HepG2 (cell line): ENCODE data around the gene CFAP54. TPM values are rescaled to one million over a fixed set of nuclear protein-coding genes. Genes with fewer than 3 reads are reported as not detected.
A peak's percentile ranks its signal among the peaks of the same experiment; 100 is the strongest.

Source experiments
- ARID5B ChIP-seq: IDR thresholded peaks from 2 replicates; pipeline ENCODE4 v1.4.0; 2020; ENCODE audit warnings: mild to moderate bottlenecking, missing genetic modification reagents
- DR1 ChIP-seq: sonication (generic); formaldehyde crosslinking; IDR thresholded peaks from 2 replicates; pipeline ENCODE4 v1.8.0; 2021; ENCODE audit warnings: mild to moderate bottlenecking, missing genetic modification reagents, inconsistent platforms
- ELF3 ChIP-seq: IDR thresholded peaks from 2 replicates; pipeline ENCODE4 v1.6.1; 2016; ENCODE audit warnings: missing genetic modification reagents, missing compliant biosample characterization
- ESRRA ChIP-seq: sonication (generic); formaldehyde crosslinking; IDR thresholded peaks from 2 replicates; pipeline ENCODE4 v1.5.1; 2020; ENCODE audit warnings: mild to moderate bottlenecking, low read depth, missing genetic modification reagents
- SMC3 ChIP-seq: IDR thresholded peaks from 2 replicates; pipeline ENCODE4 v1.6.1; 2011; ENCODE audit warnings: low read length, improper control_type of control experiment
- STAG1 ChIP-seq: sonication (generic); formaldehyde crosslinking; IDR thresholded peaks from 2 replicates; pipeline ENCODE4 v1.4.0; 2020; ENCODE audit warnings: missing genetic modification reagents
- YEATS4 ChIP-seq: sonication (generic); formaldehyde crosslinking; IDR thresholded peaks from 2 replicates; pipeline ENCODE4 v1.4.0; 2020; ENCODE audit warnings: missing genetic modification reagents, borderline replicate concordance
- YY1 ChIP-seq: IDR thresholded peaks from 2 replicates; pipeline ENCODE4 v1.6.1; 2011; ENCODE audit warnings: low read length, low read depth, moderate library complexity, mild to moderate bottlenecking; ENCODE audit not compliant: insufficient read depth, insufficient replicate concordance
- ZFP91 ChIP-seq: sonication (generic); formaldehyde crosslinking; IDR thresholded peaks from 2 replicates; pipeline ENCODE4 v1.9.0; 2022; ENCODE audit warnings: missing genetic modification reagents, mild to moderate bottlenecking, borderline replicate concordance
- ZNF124 ChIP-seq: sonication (generic); formaldehyde crosslinking; IDR thresholded peaks from 2 replicates; pipeline ENCODE4 v1.4.0; 2020; ENCODE audit warnings: missing genetic modification reagents
- ZNF20 ChIP-seq: sonication (generic); formaldehyde crosslinking; IDR thresholded peaks from 2 replicates; pipeline ENCODE4 v1.4.0; 2020; ENCODE audit warnings: mild to moderate bottlenecking, moderate library complexity, missing genetic modification reagents
- polyA plus RNA-seq, 8 experiments: library from polyadenylated mRNA; depleted of rRNA in 3 of 8; stranded (reverse) in 7 of 8; unstranded in 1 of 8; fragments of >200 nt; fragmentation: Illumina TruSeq in 4 of 8; extraction: Trizol in 4 of 8; gene quantifications; 2 replicates each; pipeline versions ENCODE4 v1.2.1 to v1.2.3, GENCODE V29; 2011 to 2016; ENCODE audit warnings: low read depth in 4 of 8, missing spikeins in 1 of 8, mixed read lengths in 1 of 8; ENCODE audit not compliant: insufficient read depth in 1 of 8
- total RNA-seq, 5 experiments: library from RNA; depleted of rRNA; stranded (reverse); fragments of >200 nt; fragmentation: Illumina TruSeq; extraction: Trizol; gene quantifications; 2 replicates each; pipeline ENCODE4 v1.2.3, GENCODE V29; 2016; ENCODE audit warnings: low read depth in 1 of 5
- TF ChIP-seq, protein P1 (sequence below): sonication (generic); formaldehyde crosslinking; IDR thresholded peaks from 2 replicates; pipeline ENCODE4 v1.5.0; 2020; ENCODE audit warnings: mild to moderate bottlenecking, missing genetic modification reagents, borderline replicate concordance
- TF ChIP-seq, protein P2 (sequence below): IDR thresholded peaks from 2 replicates; pipeline ENCODE4 v1.6.1; 2018; ENCODE audit warnings: missing genetic modification reagents
- TF ChIP-seq, protein P3 (sequence below): IDR thresholded peaks from 2 replicates; pipeline ENCODE4 v1.6.1; 2016; ENCODE audit warnings: missing biosample characterization, missing genetic modification reagents, low read depth

The CFAP54 gene
- total and polyA plus RNA-seq, 2 of the 13 experiments (the other 11 are each of a cell fraction or from before 2014, with no cell fraction given): not detected

- no peak for TF ChIP-seq ESRRA
- TF ChIP-seq YY1: peak; percentile 24
- no peak for TF ChIP-seq ZNF20 (CRISPR knock-in tag)
- TF ChIP-seq, protein P1, sequence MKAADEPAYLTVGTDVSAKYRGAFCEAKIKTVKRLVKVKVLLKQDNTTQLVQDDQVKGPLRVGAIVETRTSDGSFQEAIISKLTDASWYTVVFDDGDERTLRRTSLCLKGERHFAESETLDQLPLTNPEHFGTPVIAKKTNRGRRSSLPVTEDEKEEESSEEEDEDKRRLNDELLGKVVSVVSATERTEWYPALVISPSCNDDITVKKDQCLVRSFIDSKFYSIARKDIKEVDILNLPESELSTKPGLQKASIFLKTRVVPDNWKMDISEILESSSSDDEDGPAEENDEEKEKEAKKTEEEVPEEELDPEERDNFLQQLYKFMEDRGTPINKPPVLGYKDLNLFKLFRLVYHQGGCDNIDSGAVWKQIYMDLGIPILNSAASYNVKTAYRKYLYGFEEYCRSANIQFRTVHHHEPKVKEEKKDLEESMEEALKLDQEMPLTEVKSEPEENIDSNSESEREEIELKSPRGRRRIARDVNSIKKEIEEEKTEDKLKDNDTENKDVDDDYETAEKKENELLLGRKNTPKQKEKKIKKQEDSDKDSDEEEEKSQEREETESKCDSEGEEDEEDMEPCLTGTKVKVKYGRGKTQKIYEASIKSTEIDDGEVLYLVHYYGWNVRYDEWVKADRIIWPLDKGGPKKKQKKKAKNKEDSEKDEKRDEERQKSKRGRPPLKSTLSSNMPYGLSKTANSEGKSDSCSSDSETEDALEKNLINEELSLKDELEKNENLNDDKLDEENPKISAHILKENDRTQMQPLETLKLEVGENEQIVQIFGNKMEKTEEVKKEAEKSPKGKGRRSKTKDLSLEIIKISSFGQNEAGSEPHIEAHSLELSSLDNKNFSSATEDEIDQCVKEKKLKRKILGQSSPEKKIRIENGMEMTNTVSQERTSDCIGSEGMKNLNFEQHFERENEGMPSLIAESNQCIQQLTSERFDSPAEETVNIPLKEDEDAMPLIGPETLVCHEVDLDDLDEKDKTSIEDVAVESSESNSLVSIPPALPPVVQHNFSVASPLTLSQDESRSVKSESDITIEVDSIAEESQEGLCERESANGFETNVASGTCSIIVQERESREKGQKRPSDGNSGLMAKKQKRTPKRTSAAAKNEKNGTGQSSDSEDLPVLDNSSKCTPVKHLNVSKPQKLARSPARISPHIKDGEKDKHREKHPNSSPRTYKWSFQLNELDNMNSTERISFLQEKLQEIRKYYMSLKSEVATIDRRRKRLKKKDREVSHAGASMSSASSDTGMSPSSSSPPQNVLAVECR (CRISPR knock-in tag): no peak
- TF ChIP-seq ARID5B (CRISPR knock-in tag): no peak
- no peak for TF ChIP-seq ZFP91
- TF ChIP-seq, protein P2, sequence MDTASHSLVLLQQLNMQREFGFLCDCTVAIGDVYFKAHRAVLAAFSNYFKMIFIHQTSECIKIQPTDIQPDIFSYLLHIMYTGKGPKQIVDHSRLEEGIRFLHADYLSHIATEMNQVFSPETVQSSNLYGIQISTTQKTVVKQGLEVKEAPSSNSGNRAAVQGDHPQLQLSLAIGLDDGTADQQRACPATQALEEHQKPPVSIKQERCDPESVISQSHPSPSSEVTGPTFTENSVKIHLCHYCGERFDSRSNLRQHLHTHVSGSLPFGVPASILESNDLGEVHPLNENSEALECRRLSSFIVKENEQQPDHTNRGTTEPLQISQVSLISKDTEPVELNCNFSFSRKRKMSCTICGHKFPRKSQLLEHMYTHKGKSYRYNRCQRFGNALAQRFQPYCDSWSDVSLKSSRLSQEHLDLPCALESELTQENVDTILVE (CRISPR knock-in tag): no peak
- TF ChIP-seq DR1: no peak
- no peak for TF ChIP-seq YEATS4 (CRISPR knock-in tag)
- TF ChIP-seq STAG1: peak; percentile 80
- 0 out of 2 replicates have a peak, but pooled peaks have one; percentile 22 for TF ChIP-seq ELF3 (CRISPR knock-in tag)
- peak; percentile 52 for TF ChIP-seq SMC3
- TF ChIP-seq ZNF124 (CRISPR knock-in tag): no peak
- TF ChIP-seq, protein P3, sequence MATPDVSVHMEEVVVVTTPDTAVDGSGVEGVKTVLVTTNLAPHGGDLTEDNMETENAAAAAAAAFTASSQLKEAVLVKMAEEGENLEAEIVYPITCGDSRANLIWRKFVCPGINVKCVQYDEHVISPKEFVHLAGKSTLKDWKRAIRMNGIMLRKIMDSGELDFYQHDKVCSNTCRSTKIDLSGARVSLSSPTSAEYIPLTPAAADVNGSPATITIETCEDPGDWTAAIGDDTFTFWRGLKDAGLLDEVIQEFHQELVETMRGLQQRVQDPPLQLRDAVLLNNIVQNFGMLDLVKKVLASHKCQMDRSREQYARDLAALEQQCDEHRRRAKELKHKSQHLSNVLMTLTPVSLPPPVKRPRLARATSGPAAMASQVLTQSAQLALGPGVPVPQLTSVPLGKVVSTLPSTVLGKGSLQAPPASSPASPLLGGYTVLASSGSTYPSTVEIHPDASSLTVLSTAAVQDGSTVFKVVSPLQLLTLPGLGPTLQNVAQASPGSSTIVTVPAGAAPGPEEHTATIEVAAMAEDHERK (CRISPR knock-in tag): no peak
- TF ChIP-seq, all 625 proteins: peak for 5
Observed at GRCh38 chr12:96578526-96579125, 89.2 kb downstream of the CFAP54 start (continued).
